Ovary (tissue), 3 donors: ENCODE results near the gene TRAM2.
A peak's percentile ranks its signal among the peaks of the same experiment; 100 is the strongest.

ENCODE experiments used
- EP300 ChIP-seq: sonication (generic); formaldehyde crosslinking; IDR thresholded peaks from one replicate; pipeline ENCODE4 v1.6.1; 2017; ENCODE audit warnings: antibody characterized with exemption
- TF ChIP-seq, protein P1 (sequence below), 3 donors: fragments of 450-650 bp in 2 of 3; fragments of 200-600 bp in 1 of 3; IDR thresholded peaks; one replicate each; pipeline versions ENCODE4 v1.5.1 to v1.8.0; 2016 to 2022; ENCODE audit warnings: antibody characterized with exemption in 3 of 3, mild to moderate bottlenecking in 1 of 3
- donor health status: DM: no; HTN: no; CAD: no.

DNA sequence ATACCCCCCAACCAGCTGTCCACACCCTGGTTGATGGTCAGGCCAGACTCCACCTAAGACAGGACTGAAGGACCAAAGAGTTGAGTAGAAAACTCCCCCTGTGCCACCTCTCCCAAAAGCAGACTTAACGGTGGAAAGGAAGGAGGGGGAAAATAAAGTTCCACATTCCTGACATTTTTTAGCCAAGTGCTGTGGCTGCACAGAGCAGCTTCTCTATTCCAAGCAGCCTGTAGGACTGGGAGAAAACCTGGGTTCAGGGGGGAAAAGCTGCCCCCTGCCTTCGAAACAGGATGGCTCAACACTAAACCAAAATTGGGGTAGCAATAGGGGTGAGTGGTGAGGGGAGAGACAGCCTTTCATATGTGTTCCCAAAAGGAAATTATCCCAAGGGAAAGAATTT, 3.6 kb downstream of the TRAM2 start:
- TF ChIP-seq, protein P1, sequence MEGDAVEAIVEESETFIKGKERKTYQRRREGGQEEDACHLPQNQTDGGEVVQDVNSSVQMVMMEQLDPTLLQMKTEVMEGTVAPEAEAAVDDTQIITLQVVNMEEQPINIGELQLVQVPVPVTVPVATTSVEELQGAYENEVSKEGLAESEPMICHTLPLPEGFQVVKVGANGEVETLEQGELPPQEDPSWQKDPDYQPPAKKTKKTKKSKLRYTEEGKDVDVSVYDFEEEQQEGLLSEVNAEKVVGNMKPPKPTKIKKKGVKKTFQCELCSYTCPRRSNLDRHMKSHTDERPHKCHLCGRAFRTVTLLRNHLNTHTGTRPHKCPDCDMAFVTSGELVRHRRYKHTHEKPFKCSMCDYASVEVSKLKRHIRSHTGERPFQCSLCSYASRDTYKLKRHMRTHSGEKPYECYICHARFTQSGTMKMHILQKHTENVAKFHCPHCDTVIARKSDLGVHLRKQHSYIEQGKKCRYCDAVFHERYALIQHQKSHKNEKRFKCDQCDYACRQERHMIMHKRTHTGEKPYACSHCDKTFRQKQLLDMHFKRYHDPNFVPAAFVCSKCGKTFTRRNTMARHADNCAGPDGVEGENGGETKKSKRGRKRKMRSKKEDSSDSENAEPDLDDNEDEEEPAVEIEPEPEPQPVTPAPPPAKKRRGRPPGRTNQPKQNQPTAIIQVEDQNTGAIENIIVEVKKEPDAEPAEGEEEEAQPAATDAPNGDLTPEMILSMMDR (IDR thresholded peaks at IDR 0.05): peak in 1 of 3 donors; percentile 7
- TF ChIP-seq EP300: no peak
